ENCODE results near the gene ZNF554.

Gene ZNF554

DNA sequence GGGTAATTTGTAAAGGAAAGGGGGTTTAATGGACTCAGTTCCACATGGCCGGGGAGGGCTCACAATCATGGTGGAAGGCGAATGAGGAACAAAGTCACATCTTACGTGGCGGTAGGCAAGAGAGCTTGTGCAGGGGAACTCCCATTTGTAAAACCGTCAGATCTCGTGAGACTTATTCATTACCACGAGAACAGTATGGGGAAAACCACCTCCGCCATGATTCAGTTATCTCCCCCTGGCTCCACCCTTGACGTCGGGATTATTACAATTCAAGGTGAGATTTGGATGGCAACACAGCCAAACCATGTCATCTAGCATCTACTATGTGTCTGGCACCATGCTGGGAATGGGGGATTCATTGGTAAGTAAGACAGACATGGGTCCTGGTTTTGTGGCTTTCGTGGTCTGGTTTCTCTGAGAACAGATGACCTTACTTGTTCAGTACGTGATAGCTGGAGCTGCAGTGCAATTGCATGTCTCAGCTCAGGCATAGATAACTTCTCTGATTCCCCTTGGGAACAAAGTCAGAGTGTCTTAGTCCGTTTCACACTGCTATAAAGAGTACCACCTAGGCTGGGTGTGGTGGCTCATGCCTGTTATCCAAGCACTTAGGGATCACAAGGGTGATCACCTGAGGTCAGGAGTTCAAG is 8.3 kb downstream of the ZNF554 start:
- DNase-seq (ENCODE audit: low spot score): no peak

DNA sequence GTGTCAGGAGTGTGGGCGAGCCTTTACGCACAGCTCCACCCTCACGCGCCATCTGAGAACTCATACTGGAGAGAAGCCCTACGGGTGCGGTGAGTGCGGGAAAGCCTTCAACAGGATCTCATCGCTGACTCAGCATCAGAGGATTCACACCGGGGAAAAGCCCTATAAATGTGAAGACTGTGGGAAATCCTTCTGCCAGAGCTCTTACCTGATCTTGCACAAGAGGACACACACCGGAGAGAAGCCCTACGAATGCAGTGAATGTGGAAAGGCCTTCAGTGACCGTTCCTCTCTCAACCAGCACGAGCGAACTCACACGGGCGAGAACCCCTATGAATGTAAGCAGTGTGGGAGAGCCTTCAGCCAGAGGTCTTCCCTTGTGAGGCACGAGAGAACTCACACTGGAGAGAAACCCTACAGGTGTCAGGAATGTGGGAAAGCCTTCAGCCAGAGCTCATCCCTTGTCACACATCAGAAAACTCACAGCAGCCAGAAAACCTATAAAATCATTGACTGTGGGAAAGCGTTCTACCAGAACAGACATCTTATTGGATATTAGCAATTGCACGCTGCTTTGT is 14.7 kb downstream of the ZNF554 start:
- no peak for DNase-seq (ENCODE audit: low spot score)

DNA sequence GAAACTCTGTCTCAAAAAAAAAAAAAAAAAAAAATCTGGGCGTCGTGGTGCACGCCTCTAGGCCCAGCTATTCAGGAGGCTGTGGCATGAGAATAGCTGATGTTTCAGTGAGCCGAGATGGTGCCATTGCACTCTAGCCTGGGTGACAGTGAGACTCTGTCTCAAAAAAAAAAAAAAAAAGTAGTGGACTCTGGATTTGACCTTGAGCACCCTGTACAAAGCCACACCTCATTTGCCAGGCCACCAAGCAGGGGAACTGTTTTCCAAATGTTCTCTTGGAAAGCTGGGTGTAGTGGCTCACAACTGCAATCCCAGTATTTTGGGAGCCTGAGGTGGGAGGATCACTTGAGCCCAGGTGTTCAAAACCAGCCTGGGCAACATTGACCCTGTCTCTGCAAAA is 17.8 kb downstream of the ZNF554 start:
- no peak for DNase-seq (ENCODE audit: low spot score)

DNA sequence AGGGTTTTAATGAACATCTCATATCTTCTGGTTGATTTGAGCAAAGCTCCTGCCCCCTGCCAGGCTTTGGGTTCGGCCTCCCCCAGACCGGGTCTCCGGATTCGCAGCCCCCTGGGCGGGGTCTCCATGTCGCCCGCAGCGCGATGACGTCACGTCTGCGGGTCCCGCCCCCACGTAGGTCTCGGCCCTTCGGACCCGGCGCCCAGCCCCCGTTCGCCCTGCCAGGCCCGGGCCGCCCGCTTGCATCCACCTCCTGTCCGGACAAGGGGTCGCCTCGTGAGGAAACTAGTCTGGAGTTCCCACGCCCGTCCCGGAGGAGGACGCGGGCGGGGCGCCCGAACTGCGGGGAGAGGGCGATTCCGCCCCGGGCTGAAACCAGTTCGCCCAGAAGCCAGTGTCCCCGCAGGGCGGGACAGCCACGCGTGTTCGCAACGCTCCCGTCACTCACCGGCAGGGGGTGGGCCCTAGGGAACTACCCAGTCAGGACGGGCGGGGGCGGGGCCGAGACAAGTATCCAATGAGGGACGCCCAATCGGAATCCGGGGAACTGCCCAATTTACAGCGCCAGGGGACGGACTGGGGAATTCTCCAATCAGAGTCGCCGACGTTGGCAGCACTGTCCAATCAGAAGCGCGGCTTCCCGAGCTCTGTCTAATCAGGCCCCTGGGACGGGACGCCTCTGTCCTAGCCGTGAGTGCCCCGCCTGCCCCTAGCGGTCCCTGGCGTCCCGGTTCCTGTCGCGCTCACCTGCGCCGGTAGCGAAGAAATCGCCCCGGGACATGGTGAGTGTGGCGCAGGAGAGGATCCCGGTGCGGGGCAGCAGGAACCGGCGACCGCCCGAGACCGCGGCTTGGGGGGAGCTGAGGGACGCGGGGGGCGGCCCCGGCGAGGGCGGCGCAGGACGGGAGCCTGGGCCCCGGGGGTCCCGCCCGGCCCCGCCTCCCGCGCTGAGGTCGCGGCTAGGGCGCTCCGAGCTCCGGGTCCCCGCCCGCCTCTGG is 21.4 kb downstream of the ZNF554 start, which contains the start of gene ZNF555:
TSS of gene ZNF555 (plus strand) at position 682 of the 998 bp plus-strand sequence. CDS start at position 780, 98 bp downstream.
- peak; percentile 99 for DNase-seq (ENCODE audit: low spot score)

DNA sequence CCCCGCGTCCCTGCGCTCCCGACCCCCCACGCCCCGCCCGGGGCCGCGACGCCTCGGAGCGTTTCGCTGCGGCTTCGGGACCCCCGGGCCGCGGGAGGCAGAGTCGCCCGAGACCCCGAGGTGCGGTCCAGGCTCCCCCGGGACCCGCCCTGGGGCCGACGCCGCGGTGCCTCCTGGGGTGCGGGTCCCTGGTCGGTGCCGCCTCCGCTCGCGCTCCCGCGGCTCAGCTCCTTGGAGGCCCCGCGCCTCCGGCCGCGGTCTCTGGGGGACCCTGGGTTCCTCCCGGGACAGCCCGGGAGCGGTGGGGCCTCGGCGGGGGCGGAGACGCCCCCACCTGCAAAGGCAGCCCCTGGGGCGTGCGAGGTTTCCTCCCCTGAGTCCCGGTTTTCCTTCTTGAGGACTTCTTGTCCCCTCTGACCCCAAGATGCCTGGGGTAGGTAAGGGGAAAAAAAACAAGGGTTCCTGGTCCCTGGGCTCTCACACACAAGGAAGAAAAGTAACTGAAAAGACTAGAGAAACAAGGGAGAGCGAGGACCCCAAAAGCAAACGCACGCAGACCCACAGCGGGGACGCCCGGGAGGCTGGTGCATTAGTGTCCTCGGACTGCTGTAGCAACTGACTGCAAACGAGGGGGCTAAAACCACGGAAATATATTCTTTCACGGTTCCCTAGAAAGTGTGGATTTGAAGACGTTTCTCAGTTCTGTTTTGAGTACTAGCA is 22.3 kb downstream of the ZNF554 start:
- DNase-seq (ENCODE audit: low spot score): no peak

DNA sequence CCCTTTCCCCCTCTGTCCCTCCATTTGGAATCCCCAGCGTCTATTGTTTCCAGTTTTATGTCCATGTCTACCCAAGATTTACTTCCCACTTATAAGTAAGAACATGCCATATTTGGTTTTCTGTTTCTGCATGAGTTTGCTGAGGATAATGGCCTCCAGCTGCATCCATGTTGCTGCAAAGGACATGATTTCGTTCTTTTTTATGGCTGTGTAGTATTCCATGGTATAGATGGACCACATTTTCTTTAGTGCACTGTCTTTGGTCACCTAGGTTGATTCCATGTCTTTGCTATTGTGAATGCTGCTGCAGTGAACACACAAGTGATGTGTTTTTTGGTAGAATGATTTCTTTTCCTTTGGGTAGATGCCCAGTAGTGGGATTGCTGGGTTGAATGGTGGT is 25.4 kb downstream of the ZNF554 start:
- DNase-seq (ENCODE audit: low spot score): no peak

DNA sequence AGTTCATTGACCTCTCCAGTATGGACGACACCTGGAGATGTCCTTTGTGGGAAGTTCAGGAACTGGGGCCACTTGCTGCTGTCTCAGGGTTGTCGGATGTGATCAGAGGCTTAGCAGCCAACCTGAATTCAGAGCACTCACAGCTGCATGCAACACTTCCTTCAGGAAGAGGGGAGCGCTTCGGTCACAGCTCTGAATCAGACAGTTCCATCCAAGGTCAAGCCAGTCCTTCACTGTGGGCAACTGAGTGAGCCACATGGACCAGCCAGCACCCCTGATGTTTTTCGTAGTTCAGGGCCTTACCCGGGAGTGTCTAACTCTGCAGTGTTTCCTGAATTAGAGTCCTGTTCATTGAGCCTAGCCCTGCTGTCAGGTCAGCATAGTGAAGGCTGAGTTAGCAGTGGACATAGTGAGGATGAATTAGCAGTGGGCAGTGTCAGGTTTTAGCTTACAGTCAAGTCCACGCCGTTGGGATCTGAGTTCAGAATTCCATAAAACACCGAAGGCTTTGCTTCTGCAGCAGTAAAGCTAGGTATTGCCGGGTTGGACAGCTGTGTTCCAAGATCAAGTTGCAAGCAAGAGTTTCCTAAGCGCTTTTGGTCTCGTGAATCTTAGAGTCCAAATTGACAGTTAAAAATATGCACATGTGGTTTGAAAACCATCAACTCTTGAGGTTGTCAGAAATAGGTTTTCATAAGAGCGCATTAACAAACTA is 26.7 kb downstream of the ZNF554 start:
- no peak for DNase-seq (ENCODE audit: low spot score)

DNA sequence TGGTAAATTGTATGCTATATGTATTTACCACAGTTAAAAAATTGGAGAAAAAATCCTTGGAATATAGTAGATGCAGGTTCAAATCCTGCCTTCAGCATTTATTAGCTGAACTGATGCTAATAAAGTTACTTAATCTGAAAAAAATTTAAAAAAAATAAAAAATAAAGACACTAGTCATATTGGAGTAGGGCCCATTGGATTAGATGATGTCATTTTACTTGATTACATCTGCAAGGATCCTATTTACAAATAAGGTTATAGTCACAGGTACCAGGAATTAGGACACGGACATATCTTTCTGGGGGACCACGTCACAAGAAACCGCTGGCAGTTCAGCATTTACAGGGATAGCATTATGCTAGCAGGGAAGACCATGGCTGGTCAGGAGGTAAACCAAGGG is 27.8 kb downstream of the ZNF554 start:
- DNase-seq (ENCODE audit: low spot score): no peak

DNA sequence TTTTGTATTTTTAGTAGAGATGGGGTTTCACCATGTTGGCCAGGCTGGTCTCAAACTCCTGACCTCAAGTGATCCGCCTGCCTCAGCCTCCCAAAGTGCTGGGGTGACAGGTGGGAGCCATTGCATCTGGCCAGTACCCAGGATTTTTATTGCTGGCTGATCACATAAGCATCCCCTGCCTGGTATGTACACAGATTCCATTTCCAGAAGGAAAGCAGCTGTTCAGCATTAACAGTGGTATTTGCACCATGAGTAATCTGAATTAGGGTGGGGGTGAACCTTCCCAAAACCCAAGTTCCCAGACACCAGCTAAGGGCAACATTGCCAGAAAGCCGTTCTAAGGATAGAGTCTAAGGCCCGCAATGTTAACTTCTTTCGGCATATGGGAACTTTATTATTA is 28.9 kb downstream of the ZNF554 start:
- DNase-seq (ENCODE audit: low spot score): no peak

DNA sequence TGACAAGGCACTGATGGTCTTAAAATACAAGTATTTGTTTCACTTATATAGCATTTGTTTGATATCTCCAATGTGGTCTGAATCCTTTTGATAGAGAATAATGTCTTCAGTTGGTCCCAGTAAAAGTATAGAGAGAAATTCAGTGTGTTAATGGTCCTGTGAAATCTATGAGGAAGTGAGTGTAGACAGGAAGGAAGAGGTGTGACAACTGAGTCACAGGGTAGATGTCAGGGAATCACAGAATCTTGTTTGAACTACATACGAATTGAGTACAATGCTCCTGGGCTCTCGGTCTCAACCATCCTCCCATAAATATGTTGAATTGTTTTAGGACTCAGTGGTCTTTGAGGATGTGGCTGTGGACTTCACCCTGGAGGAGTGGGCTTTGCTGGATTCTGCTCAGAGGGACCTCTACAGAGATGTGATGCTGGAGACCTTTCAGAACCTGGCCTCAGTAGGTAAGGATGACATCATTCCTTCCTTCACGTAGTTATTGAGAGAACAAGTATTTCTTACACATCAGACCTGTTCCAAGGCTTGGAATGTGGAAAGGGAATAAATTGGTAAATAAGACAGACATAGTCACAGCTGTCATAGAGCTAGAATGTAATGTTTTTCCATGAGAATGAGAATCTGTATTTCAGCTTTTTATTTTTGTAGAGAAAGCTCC is 30.7 kb downstream of the ZNF554 start:
- DNase-seq (ENCODE audit: low spot score): no peak

DNA sequence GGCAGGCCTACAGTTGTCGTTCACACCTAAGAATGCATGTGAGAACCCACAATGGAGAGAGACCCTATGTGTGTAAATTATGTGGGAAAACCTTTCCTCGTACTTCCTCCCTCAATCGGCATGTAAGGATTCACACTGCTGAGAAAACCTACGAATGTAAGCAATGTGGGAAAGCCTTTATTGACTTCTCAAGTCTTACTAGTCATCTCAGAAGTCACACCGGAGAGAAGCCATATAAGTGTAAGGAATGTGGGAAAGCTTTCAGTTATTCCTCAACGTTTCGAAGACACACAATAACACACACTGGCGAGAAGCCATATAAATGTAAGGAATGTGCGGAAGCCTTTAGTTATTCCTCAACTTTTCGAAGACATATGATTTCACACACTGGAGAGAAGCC is 32.9 kb downstream of the ZNF554 start:
- DNase-seq (ENCODE audit: low spot score): no peak

DNA sequence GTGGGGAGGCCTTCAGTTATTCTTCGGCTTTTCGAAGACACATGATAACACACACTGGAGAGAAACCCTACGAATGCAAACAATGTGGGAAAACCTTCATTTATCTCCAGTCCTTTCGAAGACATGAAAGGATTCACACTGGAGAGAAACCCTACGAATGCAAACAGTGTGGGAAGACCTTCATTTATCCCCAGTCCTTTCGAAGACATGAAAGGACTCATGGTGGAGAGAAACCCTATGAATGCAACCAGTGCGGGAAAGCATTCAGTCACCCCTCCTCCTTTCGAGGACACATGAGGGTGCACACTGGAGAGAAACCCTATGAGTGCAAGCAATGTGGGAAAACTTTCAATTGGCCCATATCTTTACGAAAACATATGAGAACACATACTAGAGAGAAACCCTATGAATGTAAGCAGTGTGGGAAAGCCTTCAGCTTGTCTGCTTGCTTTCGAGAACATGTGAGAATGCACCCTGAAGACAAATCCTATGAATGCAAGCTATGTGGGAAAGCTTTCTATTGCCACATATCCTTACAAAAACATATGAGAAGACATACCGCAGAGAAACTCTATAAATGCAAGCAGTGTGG is 33.4 kb downstream of the ZNF554 start:
- DNase-seq (ENCODE audit: low spot score): no peak

DNA sequence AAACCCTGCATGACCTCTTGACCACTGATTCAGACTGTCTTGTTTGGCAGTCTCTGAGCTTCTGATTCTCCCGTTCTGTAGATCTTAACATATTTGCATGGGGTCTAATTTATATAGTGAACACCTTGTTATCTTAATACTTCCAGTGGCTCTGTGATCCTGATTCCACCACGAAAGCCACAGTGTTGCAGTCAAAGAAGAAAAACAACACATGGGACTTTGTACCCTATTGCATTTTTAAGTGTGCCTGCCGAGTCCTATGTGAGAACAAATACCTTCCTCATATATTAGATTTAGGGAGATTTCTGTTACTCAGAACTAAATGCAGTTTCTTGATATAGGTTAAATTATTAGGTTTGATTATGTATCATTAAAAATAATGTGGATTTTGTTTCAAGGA is 35.2 kb downstream of the ZNF554 start:
- no peak for DNase-seq (ENCODE audit: low spot score)

DNA sequence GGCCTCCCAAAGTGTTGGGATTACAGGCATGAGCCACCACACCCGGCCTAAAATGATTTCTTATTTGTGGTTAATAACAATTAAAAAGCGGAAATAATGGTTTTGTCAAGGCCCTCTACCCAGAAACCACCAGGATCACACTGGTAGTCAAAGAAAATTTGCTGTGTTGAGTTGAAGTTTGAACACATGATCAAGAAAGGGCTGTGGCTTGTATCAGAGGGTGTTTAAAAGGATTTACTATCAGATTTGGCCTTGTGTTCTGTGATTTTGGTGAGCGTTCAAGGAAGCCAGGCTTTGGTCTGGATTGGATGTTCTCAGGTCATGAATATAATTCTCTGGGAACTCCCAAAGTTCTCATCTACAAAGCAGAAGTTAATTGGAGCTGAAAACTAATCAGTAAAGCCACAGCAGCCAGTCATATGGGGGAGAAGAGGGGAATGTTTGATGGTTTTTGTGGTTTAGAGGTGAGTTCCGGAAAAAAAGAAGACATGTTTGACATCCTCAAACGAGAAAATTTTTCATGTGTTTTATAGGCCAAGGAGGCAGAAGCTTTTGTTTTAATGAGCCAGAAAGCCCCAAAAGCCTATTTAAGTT is 36.9 kb downstream of the ZNF554 start:
- no peak for DNase-seq (ENCODE audit: low spot score)

DNA sequence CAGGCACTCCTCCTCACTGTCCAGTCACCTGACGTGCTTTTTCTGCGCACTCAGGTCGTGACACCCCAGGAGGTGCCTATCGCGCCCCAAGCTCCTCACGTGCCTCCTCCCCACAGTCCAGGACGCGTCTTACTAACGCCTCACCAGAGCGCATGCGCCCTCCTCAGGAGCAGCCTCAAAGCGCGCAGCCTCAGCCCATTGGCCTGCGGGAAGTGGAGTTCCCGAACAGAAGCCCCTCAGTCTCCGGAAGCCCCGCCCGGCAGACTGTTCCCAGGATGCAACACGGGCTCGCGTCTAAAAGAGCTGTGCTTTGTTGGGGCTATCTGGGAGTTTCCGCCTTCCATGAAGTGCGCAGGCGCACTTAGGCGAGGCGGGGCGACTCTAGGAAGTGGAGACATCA is 39.2 kb downstream of the ZNF554 start:
- DNase-seq (ENCODE audit: low spot score): no peak

DNA sequence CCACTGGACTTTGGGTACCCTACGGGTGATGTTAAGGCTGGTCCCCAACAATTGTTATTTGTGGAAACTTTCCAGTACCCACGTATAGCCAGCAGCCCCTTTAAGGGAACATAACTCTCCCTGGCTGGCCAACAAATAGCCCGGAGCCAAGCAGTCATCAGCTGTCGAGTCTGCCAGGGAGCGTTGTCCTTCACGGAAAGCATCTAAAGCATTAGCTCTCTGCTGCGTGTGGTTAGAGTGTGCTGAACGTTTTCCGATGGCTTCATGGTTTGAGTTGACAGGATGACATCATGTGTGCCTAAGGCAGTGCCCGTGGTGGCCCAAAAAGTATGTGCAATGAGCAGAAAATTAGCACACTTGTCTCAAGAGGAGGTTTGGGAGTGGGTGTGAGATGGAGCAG is 44.1 kb downstream of the ZNF554 start:
- DNase-seq (ENCODE audit: low spot score): no peak

DNA sequence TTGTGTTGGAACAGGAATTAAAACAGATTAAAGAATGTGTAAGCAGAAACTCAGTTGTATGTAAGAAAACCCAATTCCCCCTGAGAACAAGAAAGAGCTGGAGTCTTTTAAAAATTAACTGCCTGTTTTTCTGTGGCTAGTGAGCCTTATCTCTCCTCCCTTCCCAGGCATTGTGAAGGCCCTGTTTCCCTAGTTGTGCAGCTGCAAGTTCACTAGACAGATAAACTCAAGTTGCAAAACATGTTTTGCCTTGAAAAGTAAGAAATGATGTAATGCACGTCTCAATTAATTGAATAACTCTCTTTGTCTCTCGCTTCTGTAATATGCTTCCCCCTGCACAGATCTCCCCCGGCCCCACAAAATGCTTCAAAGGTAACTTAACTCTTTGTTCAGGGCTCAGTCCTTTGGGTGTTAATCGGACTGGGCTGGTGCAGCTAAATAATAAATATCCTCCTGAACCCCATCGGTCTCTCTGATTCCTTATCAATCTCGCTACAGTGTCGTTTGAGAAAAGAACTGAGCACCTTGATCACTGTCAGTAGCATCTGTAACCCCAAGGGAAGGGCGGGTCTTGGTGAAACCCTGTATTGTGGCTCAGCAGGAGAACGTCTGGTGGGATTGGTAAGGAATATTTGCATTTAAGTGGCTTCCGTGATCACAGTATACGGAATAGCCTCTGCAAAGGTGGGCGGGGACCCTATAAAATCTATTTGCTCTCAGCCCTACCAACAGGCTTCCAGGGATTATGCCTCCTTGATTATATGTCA is 45.8 kb downstream of the ZNF554 start:
- no peak for DNase-seq (ENCODE audit: low spot score)

DNA sequence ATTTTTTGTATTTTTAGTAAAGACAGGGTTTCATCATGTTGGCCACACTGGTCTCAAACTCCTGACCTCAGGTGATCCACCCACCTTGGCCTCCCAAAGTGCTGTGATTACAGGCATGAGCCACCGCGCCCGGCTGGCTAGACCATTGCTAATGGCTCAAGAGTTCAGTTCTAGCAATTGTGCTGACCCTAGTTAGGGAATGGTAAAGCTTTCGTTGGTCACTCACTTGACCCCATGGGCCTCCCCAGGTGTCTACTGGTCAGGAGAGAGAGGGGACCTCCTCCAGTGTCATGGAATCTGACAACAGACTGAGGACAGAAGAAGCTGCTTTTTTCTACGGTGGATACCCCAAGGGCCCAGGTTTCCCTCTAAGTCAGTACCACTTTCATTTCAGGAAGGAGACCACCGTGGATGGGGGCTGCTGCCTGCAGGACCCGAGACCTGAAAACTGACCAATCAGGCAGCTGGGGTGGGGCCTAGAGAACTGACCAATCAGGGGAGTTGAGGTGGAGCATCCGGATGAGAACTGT is 46.9 kb downstream of the ZNF554 start:
- no peak for DNase-seq (ENCODE audit: low spot score)

All from hepatic stellate cell (primary cell).